ENCODE measurements around the gene ITPRIPL2. TPM values are rescaled to one million over a fixed set of nuclear protein-coding genes. Genes with fewer than 3 reads are reported as not detected.

ITPRIPL2 gene
- total RNA-seq, 1 donor from 2014 or later = 21.8 TPM

- H3K4me1 Mint-ChIP-seq = peaks cover 7% of the 10 kb centered on the region
- no peaks in the 10 kb centered on the region for H3K9me3 Mint-ChIP-seq
- no peak overlapping the region for H3K27ac Mint-ChIP-seq (ENCODE audit: unreplicated experiment)
- H3K36me3 Mint-ChIP-seq (ENCODE audit: low read depth) = no peaks in the 10 kb centered on the region
- H3K4me3 Mint-ChIP-seq = no peak overlapping the region
- DNase-seq (ENCODE audit: low read depth, low spot score) = no peak
- peaks cover 17% of the 10 kb centered on the region for H3K27me3 Mint-ChIP-seq (ENCODE audit: low read depth)
- no peak for TF ChIP-seq CTCF (conservative IDR thresholded peaks at IDR 0.05)
These were observed 25.3 kb upstream of the ITPRIPL2 start for GRCh38 chr16:19088341-19088916.

GRCh38 chr16:19089410-19089955 is 24.3 kb upstream of the ITPRIPL2 start:
- peaks cover 17% of the 10 kb centered on the region for H3K27me3 Mint-ChIP-seq (ENCODE audit: low read depth)
- no peak for DNase-seq (ENCODE audit: low read depth, low spot score)
- H3K4me3 Mint-ChIP-seq = no peak overlapping the region
- no peak for TF ChIP-seq CTCF (conservative IDR thresholded peaks at IDR 0.05)
- H3K4me1 Mint-ChIP-seq = peaks cover 7% of the 10 kb centered on the region
- no peak overlapping the region for H3K27ac Mint-ChIP-seq (ENCODE audit: unreplicated experiment)
- H3K9me3 Mint-ChIP-seq = no peaks in the 10 kb centered on the region
- no peaks in the 10 kb centered on the region for H3K36me3 Mint-ChIP-seq (ENCODE audit: low read depth)

- H3K36me3 Mint-ChIP-seq (ENCODE audit: low read depth) = no peaks in the 10 kb centered on the region
- peaks cover 14% of the 10 kb centered on the region for H3K27me3 Mint-ChIP-seq (ENCODE audit: low read depth)
- peaks cover 7% of the 10 kb centered on the region for H3K4me1 Mint-ChIP-seq
- H3K4me3 Mint-ChIP-seq = no peak overlapping the region
- no peak for DNase-seq (ENCODE audit: low read depth, low spot score)
- no peaks in the 10 kb centered on the region for H3K9me3 Mint-ChIP-seq
- H3K27ac Mint-ChIP-seq (ENCODE audit: unreplicated experiment) = no peak overlapping the region
- TF ChIP-seq CTCF (conservative IDR thresholded peaks at IDR 0.05) = no peak
These were observed 22.8 kb upstream of the ITPRIPL2 start for GRCh38 chr16:19090916-19091315.

GRCh38 chr16:19092653-19093410 is 20.9 kb upstream of the ITPRIPL2 start:
- DNase-seq (ENCODE audit: low read depth, low spot score) = no peak
- peaks cover 1% of the 10 kb centered on the region for H3K9me3 Mint-ChIP-seq
- peaks cover 7% of the 10 kb centered on the region for H3K27me3 Mint-ChIP-seq (ENCODE audit: low read depth)
- H3K4me3 Mint-ChIP-seq = no peak overlapping the region
- no peaks in the 10 kb centered on the region for H3K4me1 Mint-ChIP-seq
- no peak overlapping the region for H3K27ac Mint-ChIP-seq (ENCODE audit: unreplicated experiment)
- H3K36me3 Mint-ChIP-seq (ENCODE audit: low read depth) = no peaks in the 10 kb centered on the region
- no peak for TF ChIP-seq CTCF (conservative IDR thresholded peaks at IDR 0.05)

GRCh38 chr16:19093631-19094541 is 19.9 kb upstream of the ITPRIPL2 start:
- no peak overlapping the region for H3K4me3 Mint-ChIP-seq
- no peaks in the 10 kb centered on the region for H3K36me3 Mint-ChIP-seq (ENCODE audit: low read depth)
- peaks cover 7% of the 10 kb centered on the region for H3K27me3 Mint-ChIP-seq (ENCODE audit: low read depth)
- no peak for TF ChIP-seq CTCF (conservative IDR thresholded peaks at IDR 0.05)
- H3K4me1 Mint-ChIP-seq = no peaks in the 10 kb centered on the region
- DNase-seq (ENCODE audit: low read depth, low spot score) = no peak
- H3K27ac Mint-ChIP-seq (ENCODE audit: unreplicated experiment) = no peak overlapping the region
- H3K9me3 Mint-ChIP-seq = peaks cover 3% of the 10 kb centered on the region

Data from neural crest cell (in vitro differentiated cells).